HEK293T (cell line): ENCODE results near the gene TPX2.

Source experiments
- ARNT ChIP-seq: fragments of 450-650 bp; IDR thresholded peaks from 2 replicates; pipeline ENCODE4 v1.6.1; 2017; ENCODE audit warnings: mild to moderate bottlenecking
- BHLHE40 ChIP-seq: fragments of 450-650 bp; IDR thresholded peaks from 2 replicates; pipeline ENCODE4 v1.6.1; 2016; ENCODE audit warnings: mild to moderate bottlenecking, moderate library complexity, borderline replicate concordance
- ELF4 ChIP-seq: fragments of 450-650 bp; IDR thresholded peaks from 2 replicates; pipeline ENCODE4 v1.6.1; 2017; ENCODE audit warnings: antibody characterized with exemption
- FOXA1 ChIP-seq: fragments of 450-650 bp; IDR thresholded peaks from 2 replicates; pipeline ENCODE4 v1.6.1; 2016; ENCODE audit warnings: mild to moderate bottlenecking
- FOXM1 ChIP-seq: fragments of 450-650 bp; IDR thresholded peaks from 2 replicates; pipeline ENCODE4 v1.6.1; 2017; ENCODE audit warnings: mild to moderate bottlenecking, borderline replicate concordance
- L3MBTL2 ChIP-seq: fragments of 450-650 bp; conservative IDR thresholded peaks from 2 replicates; pipeline ENCODE4 v1.6.1; 2016; ENCODE audit warnings: mild to moderate bottlenecking
- LEF1 ChIP-seq: fragments of 450-650 bp; IDR thresholded peaks from 2 replicates; pipeline ENCODE4 v1.6.1; 2017; ENCODE audit warnings: mild to moderate bottlenecking, borderline replicate concordance
- NFRKB ChIP-seq: fragments of 450-650 bp; IDR thresholded peaks from 2 replicates; pipeline ENCODE4 v1.6.1; 2016; ENCODE audit warnings: mild to moderate bottlenecking, moderate library complexity
- SP1 ChIP-seq: fragments of 450-650 bp; IDR thresholded peaks from 2 replicates; pipeline ENCODE4 v1.6.1; 2017
- SUZ12 ChIP-seq: fragments of 450-650 bp; IDR thresholded peaks from 2 replicates; pipeline ENCODE4 v1.6.1; 2016; ENCODE audit warnings: mild to moderate bottlenecking
- ZNF384 ChIP-seq: fragments of 450-650 bp; IDR thresholded peaks from 2 replicates; pipeline ENCODE4 v1.6.1; 2016
- TF ChIP-seq, protein P1 (sequence below): fragments of 450-650 bp; IDR thresholded peaks from 2 replicates; pipeline ENCODE4 v1.6.1; 2016

DNA sequence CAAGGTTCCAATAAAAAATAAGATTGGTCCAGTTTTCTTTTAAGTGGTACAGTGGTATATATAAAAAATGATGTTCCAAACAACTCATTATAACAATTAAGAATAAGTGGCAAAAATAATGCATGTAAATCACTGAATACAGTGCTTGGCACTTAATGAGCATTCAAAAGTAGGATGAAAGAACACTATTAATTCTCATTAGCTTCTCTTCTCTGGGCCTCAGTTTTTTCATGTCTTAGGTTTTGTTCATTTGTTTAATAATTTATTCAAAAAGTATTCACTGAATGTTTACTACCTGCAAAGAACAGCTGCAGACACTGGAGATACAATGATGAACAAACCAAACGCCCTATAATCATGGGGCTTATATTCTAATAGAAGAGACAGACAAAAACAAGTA is 37.5 kb upstream of the TPX2 start:
- TF ChIP-seq SP1 (no peak), LEF1 (no peak), FOXA1 (no peak), NFRKB (no peak), BHLHE40 (no peak), ZNF384 (no peak), ELF4 (no peak), SUZ12 (no peak), L3MBTL2 (no peak), FOXM1 (no peak), ARNT (no peak)
- TF ChIP-seq, protein P1, sequence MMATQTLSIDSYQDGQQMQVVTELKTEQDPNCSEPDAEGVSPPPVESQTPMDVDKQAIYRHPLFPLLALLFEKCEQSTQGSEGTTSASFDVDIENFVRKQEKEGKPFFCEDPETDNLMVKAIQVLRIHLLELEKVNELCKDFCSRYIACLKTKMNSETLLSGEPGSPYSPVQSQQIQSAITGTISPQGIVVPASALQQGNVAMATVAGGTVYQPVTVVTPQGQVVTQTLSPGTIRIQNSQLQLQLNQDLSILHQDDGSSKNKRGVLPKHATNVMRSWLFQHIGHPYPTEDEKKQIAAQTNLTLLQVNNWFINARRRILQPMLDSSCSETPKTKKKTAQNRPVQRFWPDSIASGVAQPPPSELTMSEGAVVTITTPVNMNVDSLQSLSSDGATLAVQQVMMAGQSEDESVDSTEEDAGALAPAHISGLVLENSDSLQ: no peak
